Measurements from ENCODE around the gene NOL3.

Gene NOL3

GRCh38 chr16:67190448-67191399 is 20.4 kb downstream of the NOL3 start:
- DNase-seq = no peak

DNA sequence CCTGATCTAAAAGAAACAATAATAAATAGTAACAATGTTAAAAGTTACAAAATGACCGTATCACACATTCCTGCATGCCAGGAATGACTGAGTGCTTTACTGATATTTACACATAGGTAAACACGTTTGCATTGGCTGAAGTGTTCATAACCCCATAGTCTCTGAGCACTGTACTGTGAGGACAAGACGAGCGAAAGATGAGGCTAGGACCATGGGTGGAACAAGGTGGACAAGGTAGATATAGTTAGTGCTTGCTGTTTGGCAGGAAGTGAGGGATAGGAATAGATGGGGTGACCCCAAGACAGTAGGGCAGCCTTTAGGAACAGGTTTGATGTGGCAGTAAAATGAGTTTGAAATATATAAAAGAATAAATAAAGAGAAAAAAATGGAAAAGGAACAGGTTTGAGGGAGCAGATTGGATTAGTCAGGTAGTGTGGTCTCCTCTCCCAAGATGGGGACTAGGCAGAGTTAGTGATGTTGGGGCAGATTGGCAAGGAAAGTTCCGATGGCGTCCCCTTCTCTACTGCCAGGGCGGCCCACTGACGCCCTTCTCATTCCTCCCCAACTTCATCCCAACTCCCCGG is 21.2 kb downstream of the NOL3 start:
- DNase-seq = no peak

- DNase-seq = peak; percentile 89
Observed at GRCh38 chr16:67191995-67192681, 21.8 kb downstream of the NOL3 start, which contains the start of gene E2F4. Gene E2F4 (plus strand): TSS chr16:67192155. CDS start chr16:67192228, 73 bp downstream.

DNA sequence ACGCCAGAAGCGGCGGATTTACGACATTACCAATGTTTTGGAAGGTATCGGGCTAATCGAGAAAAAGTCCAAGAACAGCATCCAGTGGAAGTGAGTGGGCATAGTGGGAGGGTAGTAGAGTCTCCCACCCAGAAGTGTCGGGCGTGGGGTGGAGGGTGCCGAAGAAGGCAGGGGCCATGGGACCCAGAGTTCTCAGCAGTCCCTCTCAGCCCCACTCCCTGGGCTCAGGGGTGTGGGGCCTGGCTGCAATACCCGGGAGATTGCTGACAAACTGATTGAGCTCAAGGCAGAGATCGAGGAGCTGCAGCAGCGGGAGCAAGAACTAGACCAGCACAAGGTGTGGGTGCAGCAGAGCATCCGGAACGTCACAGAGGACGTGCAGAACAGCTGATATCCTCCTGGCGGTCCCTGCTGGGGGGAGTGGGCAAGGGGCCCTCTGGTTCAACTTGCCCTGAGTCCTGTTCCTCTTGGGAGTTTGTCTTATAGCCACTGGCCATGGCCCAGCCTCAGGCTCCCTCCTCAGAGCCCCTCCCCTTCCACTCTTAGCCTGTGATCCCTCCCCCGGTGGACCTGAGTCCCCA is 22.5 kb downstream of the NOL3 start:
- DNase-seq = peak; percentile 14

DNA sequence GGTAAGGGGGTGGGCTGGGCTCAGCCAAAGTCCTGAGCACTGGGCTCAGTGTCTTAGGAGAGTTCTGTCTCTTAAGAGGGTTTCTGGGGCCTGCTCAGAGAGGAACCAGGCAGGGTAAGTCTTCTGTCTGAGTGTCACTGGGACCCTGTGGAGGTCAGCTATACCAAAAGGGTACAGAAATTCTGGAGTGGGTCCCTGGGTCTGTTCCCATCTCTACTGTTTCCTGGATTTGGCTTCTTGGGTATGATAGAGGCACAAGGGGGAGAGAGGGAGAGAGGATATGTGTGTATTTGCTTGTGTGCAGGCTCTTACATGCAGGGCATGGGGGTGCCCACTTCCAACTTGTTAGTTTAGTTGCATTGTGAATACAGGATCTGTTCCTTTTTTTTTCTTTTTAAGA is 23.2 kb downstream of the NOL3 start:
- no peak for DNase-seq

DNA sequence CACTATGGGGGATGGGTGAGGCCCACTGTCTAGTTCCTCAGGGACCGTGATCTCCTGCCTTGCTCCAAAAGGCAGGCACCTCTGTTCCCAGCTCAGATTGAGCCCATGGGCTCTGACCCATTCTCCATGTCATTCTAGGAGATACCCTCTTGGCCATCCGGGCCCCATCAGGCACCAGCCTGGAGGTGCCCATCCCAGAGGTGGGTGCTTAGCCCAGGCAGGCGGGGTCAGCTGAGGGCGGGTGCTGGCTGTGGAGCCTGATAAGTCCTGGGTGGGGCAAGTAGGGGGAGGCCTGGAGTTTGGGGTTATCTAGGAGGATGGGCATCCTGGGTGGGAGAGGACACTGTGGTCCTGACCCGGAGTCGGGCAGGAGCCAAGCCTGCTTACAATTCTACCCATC is 23.9 kb downstream of the NOL3 start:
- no peak for DNase-seq

DNA sequence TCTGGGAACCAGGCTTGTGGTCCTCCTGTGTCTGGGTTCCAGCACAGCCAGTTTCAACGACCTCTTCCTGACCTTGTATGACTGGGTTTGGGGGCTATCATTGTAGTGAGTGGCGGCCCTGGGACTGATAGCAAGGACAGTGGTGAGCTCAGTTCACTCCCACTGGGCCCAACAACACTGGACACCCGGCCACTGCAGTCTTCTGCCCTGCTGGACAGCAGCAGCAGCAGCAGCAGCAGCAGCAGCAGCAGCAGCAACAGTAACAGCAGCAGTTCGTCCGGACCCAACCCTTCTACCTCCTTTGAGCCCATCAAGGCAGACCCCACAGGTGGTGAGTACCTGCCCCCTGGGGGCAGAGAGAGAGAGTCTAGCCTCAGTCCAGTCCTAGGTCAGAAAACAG is 25.3 kb downstream of the NOL3 start:
- DNase-seq = no peak

DNA sequence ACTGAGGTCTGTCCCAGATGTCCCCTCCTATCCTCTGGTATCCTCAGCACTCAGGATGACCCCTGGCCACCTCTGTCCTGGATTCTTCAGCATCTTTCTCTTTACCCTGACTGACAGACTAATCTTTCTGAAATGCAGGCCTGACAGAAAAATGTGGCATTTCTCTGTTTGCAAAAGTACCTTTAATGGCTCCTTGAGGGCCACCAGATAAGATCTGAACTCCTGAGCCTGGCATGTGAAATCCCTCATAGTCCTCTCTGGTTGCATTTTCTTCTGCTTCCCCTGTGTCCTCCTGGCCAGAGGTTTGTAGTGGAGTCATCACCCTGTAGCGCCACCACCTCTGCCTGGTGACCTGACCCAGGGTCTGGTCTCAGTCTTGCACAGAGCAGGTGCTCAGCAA is 26.5 kb downstream of the NOL3 start:
- DNase-seq = no peak

DNA sequence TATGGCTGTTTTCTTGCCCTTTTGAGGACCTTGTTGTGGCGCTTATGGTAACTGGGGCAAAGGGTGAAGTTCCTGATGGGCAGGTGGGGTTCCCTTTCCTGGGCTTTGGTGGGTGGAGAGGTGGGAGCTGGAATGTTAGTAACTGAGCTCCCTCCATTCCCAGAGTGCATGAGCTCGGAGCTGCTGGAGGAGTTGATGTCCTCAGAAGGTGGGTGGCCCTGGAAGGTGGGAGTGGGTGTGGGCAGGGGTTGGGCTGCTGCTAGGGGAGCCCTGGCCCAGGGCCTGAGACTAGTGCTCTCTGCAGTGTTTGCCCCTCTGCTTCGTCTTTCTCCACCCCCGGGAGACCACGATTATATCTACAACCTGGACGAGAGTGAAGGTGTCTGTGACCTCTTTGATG is 27.4 kb downstream of the NOL3 start:
- no peak for DNase-seq

- peak; percentile 32 for DNase-seq
Observed at GRCh38 chr16:67198238-67198734, 27.9 kb downstream of the NOL3 start.

DNA sequence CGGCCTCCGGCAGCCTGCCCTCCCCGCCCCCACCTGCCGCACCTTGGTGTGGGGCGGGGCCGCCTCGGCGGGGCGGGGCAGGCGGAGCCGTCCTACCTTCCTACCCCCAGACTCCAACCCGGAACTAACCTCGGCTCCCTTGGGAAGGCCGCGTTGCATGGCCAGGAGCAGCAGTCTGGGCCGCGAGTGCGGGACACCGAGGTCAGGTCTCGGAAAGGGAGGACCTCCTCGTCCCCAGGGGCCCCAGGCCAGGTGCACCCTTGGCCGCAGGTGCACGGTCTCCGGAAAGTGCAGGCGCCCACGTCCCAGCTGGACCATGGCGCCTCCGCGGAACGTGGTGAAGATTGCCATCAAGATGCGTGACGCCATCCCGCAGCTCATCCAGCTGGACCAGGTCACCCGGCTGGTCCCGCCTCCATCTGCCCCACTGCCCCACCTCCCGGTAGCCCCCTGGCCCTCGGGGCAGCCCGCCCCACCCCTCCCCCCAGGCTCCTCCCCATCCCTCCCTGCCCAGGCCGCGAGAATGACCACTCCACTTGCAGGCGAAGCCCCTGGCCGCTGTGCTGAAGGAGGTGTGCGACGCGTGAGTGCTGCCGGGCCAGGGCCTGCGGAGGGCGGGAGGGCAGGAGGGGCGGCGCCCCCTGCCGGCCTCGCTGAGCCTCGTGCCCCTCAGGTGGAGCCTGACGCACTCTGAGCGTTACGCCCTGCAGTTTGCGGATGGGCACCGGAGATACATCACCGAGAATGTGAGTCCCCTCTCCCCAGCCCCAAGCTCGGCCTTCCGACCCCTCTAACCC is 28.9 kb downstream of the NOL3 start, which contains the start of gene ELMO3:
TSS of gene ELMO3 (plus strand) at position 121 of the 797 bp plus-strand sequence. CDS start at position 317, 196 bp downstream.
- no peak for DNase-seq

- DNase-seq = no peak
Observed at GRCh38 chr16:67199808-67200198, 29.5 kb downstream of the NOL3 start.

DNA sequence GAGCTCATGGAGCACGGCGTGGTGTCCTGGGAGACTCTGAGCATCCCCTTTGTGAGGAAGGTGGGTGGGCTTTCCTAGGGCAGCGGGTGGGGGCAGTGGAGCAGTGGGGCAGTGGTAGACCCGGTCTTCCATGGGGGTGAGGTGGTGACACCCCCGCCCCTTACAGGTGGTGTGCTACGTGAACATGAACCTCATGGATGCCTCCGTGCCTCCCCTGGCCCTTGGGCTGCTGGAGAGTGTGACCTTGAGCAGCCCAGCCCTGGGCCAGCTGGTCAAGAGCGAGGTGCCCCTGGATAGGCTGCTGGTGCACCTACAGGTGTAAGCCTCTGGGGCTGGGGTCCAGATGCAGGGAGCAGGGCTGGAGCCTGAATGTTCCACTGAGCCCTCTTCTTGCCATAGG is 30.2 kb downstream of the NOL3 start:
- no peak for DNase-seq

DNA sequence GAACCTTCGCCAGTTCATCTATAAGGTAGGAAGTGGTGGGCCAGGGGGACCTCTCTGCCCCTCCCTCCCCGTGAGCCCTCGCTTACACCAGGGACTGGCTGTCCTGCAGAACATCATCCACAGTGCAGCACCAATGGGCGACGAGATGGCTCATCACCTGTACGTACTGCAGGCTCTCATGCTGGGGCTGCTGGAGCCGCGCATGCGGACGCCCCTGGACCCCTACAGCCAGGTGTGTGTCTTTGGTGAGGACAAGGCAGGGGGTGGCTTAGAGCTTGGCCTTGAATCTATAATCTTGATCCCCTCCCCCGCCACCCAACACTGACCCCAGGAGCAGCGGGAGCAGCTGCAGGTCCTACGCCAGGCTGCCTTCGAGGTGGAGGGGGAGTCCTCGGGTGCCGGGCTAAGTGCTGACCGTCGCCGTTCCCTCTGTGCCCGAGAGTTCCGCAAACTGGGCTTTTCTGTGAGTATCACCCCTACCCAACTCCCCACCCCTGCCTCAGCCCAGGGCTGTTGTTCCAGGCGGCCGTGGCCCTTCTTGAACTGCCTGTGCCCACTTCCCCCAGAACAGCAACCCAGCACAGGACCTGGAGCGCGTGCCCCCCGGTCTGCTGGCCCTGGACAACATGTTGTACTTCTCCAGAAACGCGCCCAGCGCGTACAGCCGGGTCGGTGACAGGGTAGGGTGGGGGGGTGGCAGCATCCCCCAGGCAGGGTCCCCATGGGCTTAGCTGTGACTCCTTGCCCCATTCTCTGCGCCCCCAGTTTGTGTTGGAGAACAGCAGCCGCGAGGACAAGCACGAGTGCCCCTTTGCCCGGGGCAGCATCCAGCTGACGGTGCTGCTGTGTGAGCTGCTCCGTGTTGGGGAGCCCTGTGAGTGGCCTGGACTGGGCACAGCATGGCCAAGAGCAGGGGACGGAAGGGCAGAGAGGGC is 31.3 kb downstream of the NOL3 start:
- no peak for DNase-seq

- DNase-seq = no peak
Observed at GRCh38 chr16:67202426-67202825, 32.1 kb downstream of the NOL3 start.

DNA sequence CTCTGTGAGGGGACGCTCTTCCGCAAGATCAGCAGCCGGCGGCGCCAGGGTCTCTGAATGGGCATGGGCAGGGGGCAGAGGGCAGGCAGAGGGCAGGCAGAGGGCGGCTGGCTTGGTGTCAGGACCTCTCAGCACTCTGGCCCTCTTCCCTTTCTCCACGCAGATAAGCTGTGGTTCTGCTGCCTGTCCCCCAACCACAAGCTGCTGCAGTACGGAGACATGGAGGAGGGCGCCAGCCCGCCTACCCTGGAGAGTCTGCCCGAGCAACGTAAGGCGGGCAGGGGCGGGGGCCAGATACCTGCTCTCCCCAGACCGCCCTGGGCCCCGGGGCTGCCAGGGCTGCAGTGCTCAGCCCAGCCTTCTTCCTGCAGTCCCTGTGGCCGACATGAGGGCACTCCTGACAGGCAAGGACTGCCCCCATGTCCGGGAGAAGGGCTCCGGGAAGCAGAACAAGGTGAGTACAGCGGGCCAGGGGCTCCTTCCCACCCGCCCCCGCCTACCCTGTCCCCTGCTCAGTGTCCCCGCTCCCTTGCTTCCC is 32.7 kb downstream of the NOL3 start:
- DNase-seq = no peak

GRCh38 chr16:67204076-67204475 is 33.7 kb downstream of the NOL3 start:
- DNase-seq = no peak

- no peak for DNase-seq
Observed at GRCh38 chr16:67206129-67206837, 35.9 kb downstream of the NOL3 start.

DNA sequence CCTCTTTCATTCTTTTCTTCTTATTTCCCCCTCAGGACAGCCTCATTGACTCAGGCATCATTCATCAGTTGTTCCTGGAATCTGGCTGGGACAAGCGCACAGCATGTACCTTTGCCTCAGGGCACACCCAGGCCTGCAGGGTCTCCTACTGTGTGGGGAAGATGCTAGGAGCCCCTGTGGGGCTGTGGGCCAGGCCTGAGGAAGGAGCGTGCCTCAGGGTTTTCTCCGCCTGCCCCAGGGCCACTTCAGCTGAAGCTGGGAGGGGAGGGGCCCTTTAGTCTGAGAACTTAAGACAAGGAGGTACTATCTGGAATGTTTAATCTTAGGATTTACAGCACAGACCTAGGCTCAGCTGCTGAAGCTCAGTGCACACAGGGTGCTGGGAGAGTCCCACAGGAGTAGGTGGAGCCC is 36.5 kb downstream of the NOL3 start:
- no peak for DNase-seq

Data from CD4-positive, alpha-beta T cell treated with Interleukin-12 subunit alpha and Interleukin-12 subunit beta, for 1 hour (primary cell).